A673 (cell line): Measurements from ENCODE around the gene TEX51. TPM values are rescaled to one million over a fixed set of nuclear protein-coding genes. Genes with fewer than 3 reads are reported as not detected.

Experiments
- BruUV-seq: library from RNA; stranded (reverse); fragments of 400-500 nt; replicated peaks from 2 replicates; lab custom pipeline; 2021; lab: Mats Ljungman, UMichigan
- CTCF ChIA-PET: fragments of 300-600 bp; sonication (Branson Sonifier 250); formaldehyde crosslinking; loops from one replicate; lab custom pipeline; 2022; ENCODE audit warnings: antibody characterized with exemption; lab: Charles Lee
- POLR2A ChIA-PET: fragments of 300-600 bp; sonication (Branson Sonifier 250); formaldehyde crosslinking; loops from one replicate; lab custom pipeline; 2022; ENCODE audit warnings: antibody characterized with exemption; ENCODE audit not compliant: low non-redundant PET; lab: Charles Lee
- DNase-seq: peaks from one replicate; pipeline ENCODE4 v3.0.0-alpha.2; 2015; ENCODE audit warnings: low spot score
- H3K27ac ChIP-seq: fragments of 200-600 bp; sonication (generic); 2 replicates; pipeline ENCODE4 v1.5.1; 2016; ENCODE audit warnings: mixed run types, low read depth, mild to moderate bottlenecking, mixed read lengths, antibody characterized with exemption, low read length; ENCODE audit not compliant: poor library complexity, severe bottlenecking
- H3K27me3 ChIP-seq: fragments of 200-600 bp; sonication (generic); replicated peaks from 2 replicates; pipeline ENCODE4 v1.6.1; 2017; ENCODE audit warnings: mixed run types, low read depth, mild to moderate bottlenecking, mixed read lengths, antibody characterized with exemption, low read length; ENCODE audit not compliant: insufficient read depth, poor library complexity
- H3K36me3 ChIP-seq: fragments of 200-600 bp; sonication (generic); 2 replicates; pipeline ENCODE4 v1.6.1; 2016; ENCODE audit warnings: mixed run types, mild to moderate bottlenecking, mixed read lengths, antibody characterized with exemption, low read length; ENCODE audit not compliant: insufficient read depth, poor library complexity, severe bottlenecking
- H3K4me1 ChIP-seq: fragments of 200-600 bp; sonication (generic); 2 replicates; pipeline ENCODE4 v1.6.1; 2017; ENCODE audit warnings: mixed run types, mild to moderate bottlenecking, mixed read lengths, antibody characterized with exemption, low read length; ENCODE audit not compliant: insufficient read depth, poor library complexity, severe bottlenecking
- H3K4me3 ChIP-seq: fragments of 200-600 bp; sonication (generic); 2 replicates; pipeline ENCODE4 v1.5.1; 2016; ENCODE audit warnings: low read depth, mixed run types, mild to moderate bottlenecking, mixed read lengths, low read length; ENCODE audit not compliant: poor library complexity, severe bottlenecking
- H3K9me3 ChIP-seq: fragments of 200-600 bp; sonication (generic); 2 replicates; pipeline ENCODE4 v1.6.1; 2016; ENCODE audit warnings: mixed run types, low read depth, mild to moderate bottlenecking, mixed read lengths, antibody characterized with exemption, low read length; ENCODE audit not compliant: poor library complexity, severe bottlenecking
- EZH2 ChIP-seq: fragments of 200-600 bp; sonication (generic); IDR thresholded peaks from 2 replicates; pipeline ENCODE4 v1.6.1; 2017; ENCODE audit warnings: borderline replicate concordance, low read depth, mild to moderate bottlenecking, mixed read lengths, antibody characterized with exemption, low read length; ENCODE audit not compliant: poor library complexity, severe bottlenecking
- intact Hi-C: fragments of 100-400 bp; cut with micrococcal nuclease; formaldehyde crosslinking; loops from one replicate; pipeline ENCODE4 v1.10.0; 2022; ENCODE audit not compliant: unreplicated experiment
- total RNA-seq: library from RNA; stranded (reverse); gene quantifications from 2 replicates; pipeline ENCODE4 v1.2.3, GENCODE V29; 2021
- TF ChIP-seq, protein P1 (sequence below): fragments of 300-800, 200-600 bp; sonication (generic); conservative IDR thresholded peaks from 2 replicates; pipeline ENCODE4 v1.5.1; 2017; ENCODE audit warnings: low read depth, mild to moderate bottlenecking, antibody characterized with exemption, low read length, moderate library complexity, mixed read lengths

TEX51 gene
- total RNA-seq, 1 experiment from 2014 or later = not detected

DNA sequence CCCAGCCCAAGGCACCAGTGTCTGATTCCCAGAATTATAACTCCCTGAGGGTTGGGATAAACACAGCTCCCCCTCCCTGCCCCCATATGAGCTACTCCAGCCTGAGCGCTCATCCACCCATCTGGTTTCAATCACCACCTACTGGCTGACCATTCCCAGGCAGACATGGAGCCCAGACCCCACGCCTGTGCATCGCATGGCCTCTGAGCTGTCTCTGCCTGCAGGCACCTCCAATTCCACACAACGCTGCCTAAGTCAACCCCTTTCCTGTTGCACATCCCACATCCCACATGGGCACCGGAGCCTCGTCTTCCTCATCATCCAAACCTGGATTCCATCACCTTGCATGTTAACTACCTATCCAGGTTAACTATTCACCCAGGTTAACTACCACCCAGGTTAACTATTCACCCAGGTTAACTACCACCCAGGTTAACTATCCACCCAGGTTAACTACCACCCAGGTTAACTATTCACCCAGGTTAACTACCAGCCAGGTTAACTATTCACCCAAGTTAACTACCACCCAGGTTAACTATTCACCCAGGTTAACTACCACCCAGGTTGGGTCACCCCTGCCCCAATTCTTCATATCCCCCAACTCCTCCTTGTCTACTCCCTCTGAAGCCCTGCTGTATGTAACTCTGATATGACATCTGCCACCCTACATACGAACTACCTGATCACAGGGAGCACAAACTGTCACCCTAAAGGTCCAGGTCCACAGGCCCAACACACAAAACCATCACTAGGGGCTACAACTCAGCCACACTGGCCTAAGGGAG is 47.8 kb downstream of the TEX51 start:
- H3K9me3 ChIP-seq = peaks cover 9% of the 10 kb centered on the region
- H3K36me3 ChIP-seq = no peaks in the 10 kb centered on the region
- CTCF ChIA-PET = no interaction called here
- POLR2A ChIA-PET = no interaction called here
- no peak for TF ChIP-seq EZH2
- TF ChIP-seq, protein P1, sequence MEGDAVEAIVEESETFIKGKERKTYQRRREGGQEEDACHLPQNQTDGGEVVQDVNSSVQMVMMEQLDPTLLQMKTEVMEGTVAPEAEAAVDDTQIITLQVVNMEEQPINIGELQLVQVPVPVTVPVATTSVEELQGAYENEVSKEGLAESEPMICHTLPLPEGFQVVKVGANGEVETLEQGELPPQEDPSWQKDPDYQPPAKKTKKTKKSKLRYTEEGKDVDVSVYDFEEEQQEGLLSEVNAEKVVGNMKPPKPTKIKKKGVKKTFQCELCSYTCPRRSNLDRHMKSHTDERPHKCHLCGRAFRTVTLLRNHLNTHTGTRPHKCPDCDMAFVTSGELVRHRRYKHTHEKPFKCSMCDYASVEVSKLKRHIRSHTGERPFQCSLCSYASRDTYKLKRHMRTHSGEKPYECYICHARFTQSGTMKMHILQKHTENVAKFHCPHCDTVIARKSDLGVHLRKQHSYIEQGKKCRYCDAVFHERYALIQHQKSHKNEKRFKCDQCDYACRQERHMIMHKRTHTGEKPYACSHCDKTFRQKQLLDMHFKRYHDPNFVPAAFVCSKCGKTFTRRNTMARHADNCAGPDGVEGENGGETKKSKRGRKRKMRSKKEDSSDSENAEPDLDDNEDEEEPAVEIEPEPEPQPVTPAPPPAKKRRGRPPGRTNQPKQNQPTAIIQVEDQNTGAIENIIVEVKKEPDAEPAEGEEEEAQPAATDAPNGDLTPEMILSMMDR = no peak
- intact Hi-C loops = no loop called here
- H3K4me3 ChIP-seq = no peak overlapping the region
- DNase-seq = no peak
- no peaks in the 10 kb centered on the region for H3K4me1 ChIP-seq
- no peak overlapping the region for H3K27ac ChIP-seq
- BruUV-seq = no TSS peak
- peaks cover 15% of the 10 kb centered on the region for H3K27me3 ChIP-seq

GRCh38 chr2:126947103-126947429 is 48.4 kb downstream of the TEX51 start:
- TF ChIP-seq EZH2 = no peak
- TF ChIP-seq, protein P1 = no peak
- Histone ChIP-seq H3K27me3 (peaks cover 12% of the 10 kb centered on the region), H3K27ac (no peak overlapping the region), H3K9me3 (peaks cover 9% of the 10 kb centered on the region), H3K36me3 (no peaks in the 10 kb centered on the region), H3K4me3 (no peak overlapping the region), H3K4me1 (no peaks in the 10 kb centered on the region)
- ChIA-PET POLR2A (no interaction called here), CTCF (no interaction called here)
- intact Hi-C loops = no loop called here
- no TSS peak for BruUV-seq
- DNase-seq = no peak

GRCh38 chr2:126949775-126950174 is 51.1 kb downstream of the TEX51 start:
- H3K27ac ChIP-seq = no peak overlapping the region
- ChIA-PET POLR2A (no interaction called here), CTCF (no interaction called here)
- BruUV-seq = no TSS peak
- H3K36me3 ChIP-seq = no peaks in the 10 kb centered on the region
- H3K9me3 ChIP-seq = no peaks in the 10 kb centered on the region
- H3K27me3 ChIP-seq = peaks cover 21% of the 10 kb centered on the region
- DNase-seq = no peak
- intact Hi-C loops = no loop called here
- no peaks in the 10 kb centered on the region for H3K4me1 ChIP-seq
- no peak overlapping the region for H3K4me3 ChIP-seq
- TF ChIP-seq, protein P1 = no peak
- TF ChIP-seq EZH2 = no peak
